Common myeloid progenitor, CD34-positive (primary cell): ENCODE data around the gene CASP12.
A peak's percentile ranks its signal among the peaks of the same experiment; 100 is the strongest.

ENCODE experiments used
- CTCF ChIA-PET: fragments of 350-600 bp; sonication (Branson Sonifier 250); formaldehyde crosslinking; loops from one replicate; lab custom pipeline; 2021; ENCODE audit warnings: antibody characterized with exemption; lab: Charles Lee
- POLR2A ChIA-PET: fragments of 350-600 bp; sonication (Branson Sonifier 250); formaldehyde crosslinking; loops from one replicate; lab custom pipeline; 2021; ENCODE audit warnings: antibody characterized with exemption; lab: Charles Lee
- DNase-seq, 3 donors: peaks; one replicate each; pipeline versions ENCODE4 v3.0.0 to v3.0.0-alpha.2; 2013
- H3K27ac ChIP-seq, 2 experiments: 1 replicate in 1 of 2; 2 replicates in 1 of 2; pipeline ENCODE4 v1.7.0; 2013; ENCODE audit warnings: inconsistent platforms in 2 of 2, low read length in 2 of 2, mild to moderate bottlenecking in 2 of 2, low read depth in 1 of 2, moderate library complexity in 1 of 2; ENCODE audit not compliant: severe bottlenecking in 2 of 2, insufficient read depth in 1 of 2, poor library complexity in 1 of 2
- H3K27me3 ChIP-seq, 5 experiments: replicated peaks in 2 of 5; 1 replicate in 3 of 5; 2 replicates in 2 of 5; pipeline versions ENCODE4 v1.6.1 to v1.7.0; 2013; ENCODE audit warnings: low read length in 4 of 5, mild to moderate bottlenecking in 2 of 5, moderate library complexity in 2 of 5, inconsistent platforms in 1 of 5; ENCODE audit not compliant: insufficient read depth in 5 of 5, control insufficient read depth in 4 of 5
- H3K36me3 ChIP-seq, 4 experiments: 1 replicate in 2 of 4; 2 replicates in 2 of 4; pipeline versions ENCODE4 v1.6.1 to v1.7.0; 2013; ENCODE audit warnings: low read length in 3 of 4, control low read depth in 1 of 4, mild to moderate bottlenecking in 1 of 4; ENCODE audit not compliant: control insufficient read depth in 4 of 4, insufficient read depth in 4 of 4
- H3K4me1 ChIP-seq, 4 experiments: 1 replicate in 3 of 4; 2 replicates in 1 of 4; pipeline versions ENCODE4 v1.6.1 to v1.7.1; 2013; ENCODE audit warnings: low read length in 3 of 4, mild to moderate bottlenecking in 3 of 4, control low read depth in 1 of 4, inconsistent platforms in 1 of 4, moderate library complexity in 1 of 4; ENCODE audit not compliant: control insufficient read depth in 4 of 4, insufficient read depth in 4 of 4; ENCODE audit errors: control extremely low read depth in 1 of 4
- H3K4me3 ChIP-seq, 7 experiments: 1 replicate in 4 of 7; 2 replicates in 3 of 7; pipeline versions ENCODE4 v1.5.1 to v1.7.0; 2013; ENCODE audit warnings: mild to moderate bottlenecking in 7 of 7, low read length in 6 of 7, moderate library complexity in 6 of 7, inconsistent platforms in 2 of 7, low read depth in 2 of 7, control low read depth in 1 of 7; ENCODE audit not compliant: insufficient read depth in 4 of 7, control insufficient read depth in 1 of 7; ENCODE audit errors: extremely low read depth in 1 of 7
- H3K9me3 ChIP-seq, 5 experiments: 1 replicate in 4 of 5; 2 replicates in 1 of 5; pipeline versions ENCODE4 v1.6.1 to v1.7.1; 2013; ENCODE audit warnings: low read length in 4 of 5, mild to moderate bottlenecking in 2 of 5, inconsistent platforms in 1 of 5, low read depth in 1 of 5, moderate library complexity in 1 of 5; ENCODE audit not compliant: control insufficient read depth in 4 of 5, insufficient read depth in 2 of 5; ENCODE audit errors: control extremely low read depth in 1 of 5
- WGBS: methylation state at CpG from one replicate; pipeline ENCODE4 v1.1.5; 2013; ENCODE audit not compliant: insufficient coverage; 5-methylcytosine and 5-hydroxymethylcytosine counted together

The CASP12 gene

GRCh38 chr11:104876324-104876723, 21.9 kb downstream of the CASP12 start:
- H3K27me3 ChIP-seq = no peaks in the 10 kb centered on the region
- ChIA-PET POLR2A (no interaction called here), CTCF (no interaction called here)
- no peak overlapping the region for H3K4me3 ChIP-seq
- H3K9me3 ChIP-seq = no peaks in the 10 kb centered on the region
- H3K27ac ChIP-seq = no peak overlapping the region
- peaks cover 7 to 20% (median 11%) of the 10 kb centered on the region in 4 experiments for H3K4me1 ChIP-seq
- DNase-seq = peak in 2 of 3 donors; percentile 46 to 62
- H3K36me3 ChIP-seq = no peaks in the 10 kb centered on the region

DNA sequence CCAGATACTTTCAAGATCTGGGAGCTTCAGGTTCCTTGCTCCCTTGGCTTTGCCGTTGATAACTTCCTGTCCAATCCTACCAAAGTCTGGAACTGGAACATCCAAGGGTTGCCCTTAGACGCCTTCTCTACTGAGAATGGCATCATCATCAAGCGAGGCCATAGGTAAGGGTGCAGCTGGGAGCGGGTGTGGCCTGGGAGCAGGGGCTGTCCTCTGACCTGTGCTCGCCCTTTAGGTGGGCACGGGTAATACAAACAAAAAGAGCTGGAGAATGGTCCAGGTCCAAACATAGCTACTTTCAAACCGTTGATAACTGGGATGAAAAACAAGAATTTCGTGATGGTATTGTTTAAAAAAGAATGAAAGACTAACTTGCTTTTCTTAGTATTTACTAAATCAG, 25.0 kb downstream of the CASP12 start:
- H3K4me1 ChIP-seq = peaks cover 7 to 20% (median 11%) of the 10 kb centered on the region in 4 experiments
- H3K36me3 ChIP-seq = no peaks in the 10 kb centered on the region
- H3K4me3 ChIP-seq = no peak overlapping the region
- WGBS = 79% methylated on average over 6 of the region's 8 CpGs
- no peak for DNase-seq
- no peak overlapping the region for H3K27ac ChIP-seq
- POLR2A ChIA-PET = no interaction called here
- no peaks in the 10 kb centered on the region for H3K9me3 ChIP-seq
- no peaks in the 10 kb centered on the region for H3K27me3 ChIP-seq
- CTCF ChIA-PET = no interaction called here

DNA sequence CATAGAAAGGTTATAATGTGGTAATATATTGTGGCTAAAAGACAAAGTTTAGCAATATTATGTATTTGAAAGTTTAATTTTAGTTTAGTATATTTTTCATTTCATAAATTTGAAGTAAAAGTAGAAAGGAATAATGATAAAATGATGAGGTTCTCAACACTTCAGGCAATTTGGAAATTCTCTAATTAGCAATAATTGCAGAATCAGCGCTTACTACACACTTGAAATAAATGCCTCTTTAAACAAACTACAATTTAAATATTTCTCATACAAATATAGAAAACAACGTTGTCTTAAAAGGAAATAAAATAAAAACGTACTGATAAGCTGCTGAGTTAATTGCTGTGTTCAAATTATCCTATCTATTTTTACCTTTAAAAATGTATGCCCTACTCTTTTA, 25.9 kb downstream of the CASP12 start:
- Histone ChIP-seq H3K27me3 (no peaks in the 10 kb centered on the region), H3K4me1 (peaks cover 7 to 16% (median 11%) of the 10 kb centered on the region in 4 experiments), H3K4me3 (no peak overlapping the region), H3K9me3 (no peaks in the 10 kb centered on the region), H3K36me3 (no peaks in the 10 kb centered on the region), H3K27ac (no peak overlapping the region)
- ChIA-PET POLR2A (no interaction called here), CTCF (no interaction called here)
- DNase-seq = no peak
- 100% methylated on average over 1 of the region's 3 CpGs for WGBS

DNA sequence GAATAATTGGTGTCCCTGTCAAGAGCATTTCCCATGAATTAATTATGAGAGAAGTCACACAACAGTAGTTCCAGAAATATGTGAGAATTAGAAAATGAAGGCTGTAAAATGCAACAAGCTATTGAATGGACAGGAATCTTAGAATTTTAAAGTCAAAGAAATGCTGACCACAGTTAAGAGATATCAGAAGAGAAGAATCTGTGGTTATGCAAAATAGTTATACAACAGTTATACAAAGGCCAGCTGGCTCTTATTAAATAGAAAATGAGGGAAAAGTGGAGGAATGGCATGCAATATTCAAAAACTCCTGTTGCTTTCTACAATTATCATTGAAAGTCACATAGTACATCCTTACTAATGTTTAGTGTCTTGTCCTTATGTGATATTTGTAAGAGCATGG, 27.4 kb downstream of the CASP12 start:
- CTCF ChIA-PET = no interaction called here
- Histone ChIP-seq H3K4me3 (no peak overlapping the region), H3K4me1 (peaks cover 0 to 1% (median under 1%) of the 10 kb centered on the region in 4 experiments), H3K36me3 (no peaks in the 10 kb centered on the region), H3K27me3 (no peaks in the 10 kb centered on the region), H3K9me3 (no peaks in the 10 kb centered on the region), H3K27ac (no peak overlapping the region)
- no peak for DNase-seq
- POLR2A ChIA-PET = interaction anchor here (0.6 kb wide), 1 partner anchor 522 kb away, joined by 3 read pairs; no protein-coding TSS in a partner anchor

DNA sequence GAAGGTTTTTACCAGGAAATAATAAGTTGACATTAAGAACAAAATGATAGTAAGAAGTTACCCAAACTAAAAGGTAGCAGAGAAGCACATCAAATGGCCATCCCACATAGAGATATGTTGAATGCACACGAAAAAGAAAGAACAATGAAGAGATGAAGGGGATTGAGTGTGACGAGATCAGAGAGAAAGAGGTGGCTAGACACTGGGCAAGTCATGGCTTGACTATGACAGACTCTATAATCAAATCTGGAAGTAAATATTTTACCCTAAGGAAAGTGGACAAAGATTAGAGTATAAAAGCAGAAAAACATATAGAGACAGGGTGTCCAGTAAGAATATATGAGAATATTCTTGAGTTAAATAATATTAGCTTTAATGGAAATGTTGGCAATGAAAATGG, 31.4 kb downstream of the CASP12 start:
- Histone ChIP-seq H3K4me1 (no peaks in the 10 kb centered on the region), H3K9me3 (peaks cover 0 to 10% (median 2%) of the 10 kb centered on the region in 5 experiments), H3K27ac (no peak overlapping the region), H3K4me3 (no peak overlapping the region), H3K36me3 (no peaks in the 10 kb centered on the region), H3K27me3 (no peaks in the 10 kb centered on the region)
- DNase-seq = no peak
- ChIA-PET CTCF (no interaction called here), POLR2A (interaction anchor here (0.7 kb wide), 1 partner anchor 45 kb away, joined by 3 read pairs; no protein-coding TSS in a partner anchor)
- WGBS = 94% methylated on average over 2 of the region's 2 CpGs

DNA sequence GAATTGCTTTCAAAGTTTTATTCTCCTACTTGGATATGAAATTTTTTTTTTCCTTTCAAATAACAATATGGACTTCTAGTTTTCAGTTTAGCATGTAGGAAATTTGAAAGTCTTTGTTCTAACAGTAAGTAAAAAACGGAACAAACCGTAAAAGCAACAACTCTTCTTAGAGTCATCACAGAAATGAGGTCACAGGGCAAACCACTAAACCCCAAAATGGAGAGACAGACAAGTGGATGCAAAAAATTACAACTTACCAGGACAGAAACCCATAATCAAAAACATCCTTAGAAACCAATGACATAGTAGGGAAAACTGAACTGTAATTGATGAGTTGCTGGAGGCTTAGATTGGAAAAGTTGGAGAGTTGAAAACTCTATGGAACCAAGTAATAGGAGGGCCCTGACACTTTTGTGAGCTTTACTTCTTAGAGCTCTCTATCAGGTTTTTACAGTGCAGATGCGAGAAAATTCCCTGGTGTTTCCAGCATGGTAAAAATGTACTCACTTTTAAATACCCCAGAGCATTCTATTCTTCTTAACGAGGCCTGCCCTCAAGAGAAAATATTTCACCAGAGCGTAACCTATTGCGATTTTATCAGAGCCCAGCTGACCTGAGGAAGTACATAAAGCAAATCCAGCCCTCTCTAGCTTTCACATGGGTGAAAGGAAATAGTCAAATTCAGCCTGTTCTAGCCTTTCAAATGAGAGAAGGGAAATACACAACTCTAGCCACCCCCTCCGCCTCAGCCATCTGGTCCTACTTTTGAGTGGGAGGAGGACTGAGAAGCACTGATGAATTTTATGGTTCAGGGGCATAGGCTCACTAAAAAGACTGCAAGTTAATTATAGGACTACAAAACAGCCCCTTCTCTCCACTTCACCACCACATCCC, 39.1 kb downstream of the CASP12 start:
- ChIA-PET CTCF (no interaction called here), POLR2A (no interaction called here)
- no peaks in the 10 kb centered on the region for H3K36me3 ChIP-seq
- H3K27me3 ChIP-seq = no peaks in the 10 kb centered on the region
- WGBS = 85% methylated on average over 4 of the region's 7 CpGs
- H3K4me1 ChIP-seq = no peaks in the 10 kb centered on the region
- H3K4me3 ChIP-seq = no peak overlapping the region
- H3K27ac ChIP-seq = no peak overlapping the region
- no peaks in the 10 kb centered on the region for H3K9me3 ChIP-seq
- no peak for DNase-seq

- Histone ChIP-seq H3K4me3 (no peak overlapping the region), H3K27ac (no peak overlapping the region), H3K9me3 (no peaks in the 10 kb centered on the region), H3K4me1 (no peaks in the 10 kb centered on the region), H3K27me3 (no peaks in the 10 kb centered on the region), H3K36me3 (no peaks in the 10 kb centered on the region)
- POLR2A ChIA-PET = no interaction called here
- DNase-seq = no peak
- CTCF ChIA-PET = interaction anchor here (0.6 kb wide), 1 partner anchor 11 kb away, joined by 3 read pairs; no protein-coding TSS in a partner anchor
Observed at GRCh38 chr11:104856607-104857006, 41.7 kb downstream of the CASP12 start.
